Stimulated activated naive CD4-positive, alpha-beta T cell (primary cell): ENCODE data around the gene ABHD16A.

Experiments
- DNase-seq, 6 experiments: peaks; one replicate each; lab custom pipeline; 2025; lab: John Stamatoyannopoulos, UW

Gene ABHD16A

DNA sequence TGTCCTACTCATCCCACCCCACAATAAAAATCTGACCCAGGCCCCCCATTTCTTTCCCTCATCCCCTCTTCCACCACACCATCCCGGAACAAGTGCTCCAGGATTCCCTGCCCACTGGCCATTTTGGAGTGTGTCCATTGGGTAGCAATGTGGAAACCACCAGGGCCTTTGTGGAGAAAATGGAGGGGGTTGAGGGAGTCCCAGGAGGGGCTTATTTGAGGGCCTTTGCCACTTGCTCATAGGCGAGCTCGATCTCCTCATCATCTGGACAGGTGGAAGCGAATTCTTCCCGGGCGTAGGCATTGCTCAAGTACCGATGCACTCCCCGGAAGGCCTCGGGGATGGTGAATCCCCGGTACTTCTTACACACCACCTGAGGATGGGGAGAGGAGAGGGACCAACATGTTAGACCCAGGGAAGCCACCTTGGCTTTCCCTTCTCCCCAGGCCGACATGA lies 27.5 kb upstream of the ABHD16A start:
- DNase-seq: no peak

DNA sequence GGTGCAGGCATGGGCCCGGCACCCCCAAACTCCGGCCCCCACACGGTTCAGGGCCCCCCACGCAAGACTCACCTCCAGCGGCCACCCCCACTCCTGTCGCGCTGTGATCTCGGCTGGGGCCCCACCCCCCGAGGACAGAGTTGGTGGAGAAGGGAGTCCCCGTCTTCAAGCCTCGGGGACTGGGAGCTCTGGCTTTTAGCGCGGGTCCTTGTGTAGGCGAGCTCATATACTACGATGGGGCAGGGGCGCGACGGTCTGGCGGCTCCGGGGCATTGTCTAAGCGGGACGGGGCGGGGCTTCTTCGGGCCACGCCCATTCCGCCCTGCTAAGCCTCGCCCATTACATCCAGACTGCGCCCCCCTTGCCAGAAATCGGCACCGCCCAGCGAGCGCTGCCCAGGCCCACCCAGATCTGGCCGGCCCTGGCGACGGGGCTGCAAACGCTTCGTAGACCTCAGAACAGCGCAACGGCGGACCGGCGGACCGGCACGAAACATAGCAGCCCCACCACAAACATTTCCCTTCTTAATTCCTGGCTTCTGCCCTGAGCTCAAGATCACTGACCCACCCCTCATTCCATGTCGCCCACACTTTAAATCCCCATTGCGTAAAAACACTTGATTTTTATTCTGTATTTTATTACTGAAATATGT lies 27.0 kb upstream of the ABHD16A start:
- peak in 5 of 6 experiments; percentile 53 to 81 (median 68) for DNase-seq

DNA sequence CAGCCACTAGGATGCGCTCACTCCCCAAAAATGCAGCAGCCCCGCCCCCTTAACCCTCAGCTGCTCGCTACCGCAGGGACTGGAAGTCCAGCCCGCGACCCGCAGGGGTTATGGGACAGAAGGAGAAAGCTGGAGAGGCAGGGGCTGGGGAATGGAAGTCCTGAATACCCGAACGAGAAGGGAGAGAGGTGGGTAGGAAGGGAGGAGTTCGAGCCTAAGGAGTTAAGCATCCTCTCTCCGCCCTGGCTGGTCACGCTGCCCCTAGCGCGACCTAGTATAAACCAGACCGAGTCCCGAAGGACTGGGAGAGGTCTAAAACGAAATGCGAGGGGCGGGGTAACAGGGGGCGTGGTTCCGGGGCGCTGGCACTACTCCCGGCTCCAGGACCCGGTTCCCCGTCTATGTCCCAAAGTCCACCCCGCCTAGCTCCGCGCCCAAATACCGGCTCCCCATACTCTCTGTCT lies 26.4 kb upstream of the ABHD16A start:
- DNase-seq: peak; percentile 56 to 82 (median 73)

DNA sequence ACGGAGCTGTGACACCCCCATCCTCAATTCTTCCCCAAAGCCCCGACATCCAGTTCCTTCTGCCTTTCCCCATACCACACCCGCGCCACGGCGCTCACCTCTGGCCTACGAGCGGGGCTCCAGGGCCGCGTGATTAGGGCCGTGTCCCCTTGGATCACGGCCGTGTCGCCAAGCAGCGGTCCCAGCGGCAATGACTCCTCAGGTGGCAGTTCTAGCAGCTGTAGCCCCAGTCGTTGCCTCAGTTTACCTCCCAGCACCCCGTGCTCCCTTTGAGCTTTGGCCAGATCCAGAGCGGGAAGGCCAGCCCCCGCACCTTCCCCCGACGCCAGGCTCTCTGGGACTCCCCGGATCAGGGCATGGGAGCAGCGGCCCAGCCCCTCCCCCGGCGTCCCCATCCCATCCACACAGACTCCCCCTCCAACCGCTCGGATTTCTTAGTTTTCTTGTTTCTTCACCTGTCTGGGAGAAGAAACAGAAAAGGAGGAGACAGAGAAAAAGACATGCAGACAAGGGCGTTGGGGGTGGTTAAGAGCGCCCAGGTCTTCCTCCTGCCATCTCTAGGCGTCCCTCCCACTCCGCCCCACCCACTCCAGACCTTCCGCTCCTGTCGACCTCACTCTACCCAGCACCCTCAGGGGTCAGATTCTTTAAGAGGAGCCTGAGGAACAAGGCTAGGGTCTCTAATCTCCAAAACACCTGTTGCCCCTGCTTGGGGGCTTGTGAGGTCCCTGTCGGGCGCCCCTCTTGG lies 25.8 kb upstream of the ABHD16A start, which contains the start of gene DDAH2:
TSS of gene DDAH2 (minus strand) at position 533 of the 748 bp plus-strand sequence. CDS start at position 395, 138 bp downstream.
- DNase-seq: no peak

DNA sequence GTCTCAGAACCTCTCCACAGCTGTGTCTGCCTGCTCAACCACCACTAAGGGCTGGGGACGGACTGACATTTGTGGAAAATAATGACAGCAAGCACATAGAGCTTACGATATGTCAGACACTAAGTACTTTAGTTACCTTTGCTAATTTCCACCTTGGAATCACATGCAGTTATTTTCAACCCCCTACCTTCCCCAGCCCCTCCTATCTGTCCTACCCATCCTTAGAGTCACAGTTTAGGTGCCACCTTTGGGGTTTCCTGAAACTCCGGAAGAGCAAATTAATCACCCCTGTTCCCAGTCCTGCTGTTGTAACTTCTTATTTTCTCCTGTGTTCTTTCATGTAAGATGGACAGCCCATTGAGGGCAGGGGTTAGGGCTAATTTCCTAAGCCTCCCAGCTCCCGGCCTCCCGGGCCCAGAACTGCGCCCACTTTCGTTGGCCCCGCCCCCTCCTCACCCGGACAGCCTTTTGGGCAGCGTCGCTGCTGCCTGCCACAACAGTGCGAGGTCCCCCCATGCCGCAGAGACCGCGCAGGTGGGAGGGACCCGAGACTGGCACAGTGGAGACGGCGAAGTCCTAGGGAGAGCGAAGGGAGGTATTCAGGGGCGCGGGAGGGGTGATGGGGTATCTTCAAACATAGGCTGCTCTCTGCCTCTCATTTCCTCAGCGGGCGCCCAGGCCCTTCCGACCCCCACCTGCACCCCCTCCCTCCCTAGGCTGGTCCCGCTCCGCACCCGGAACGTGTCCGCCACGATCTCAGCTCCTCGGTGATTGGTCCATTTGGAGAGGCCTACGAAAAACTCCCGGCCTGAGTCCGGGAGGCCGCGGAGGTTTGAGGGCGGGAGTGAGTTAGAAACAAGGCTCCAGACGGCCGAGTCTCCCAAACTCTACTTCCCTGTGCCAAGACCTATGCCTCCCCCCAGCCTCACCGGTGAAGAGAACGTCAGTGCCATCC lies 24.9 kb upstream of the ABHD16A start:
- no peak for DNase-seq

DNA sequence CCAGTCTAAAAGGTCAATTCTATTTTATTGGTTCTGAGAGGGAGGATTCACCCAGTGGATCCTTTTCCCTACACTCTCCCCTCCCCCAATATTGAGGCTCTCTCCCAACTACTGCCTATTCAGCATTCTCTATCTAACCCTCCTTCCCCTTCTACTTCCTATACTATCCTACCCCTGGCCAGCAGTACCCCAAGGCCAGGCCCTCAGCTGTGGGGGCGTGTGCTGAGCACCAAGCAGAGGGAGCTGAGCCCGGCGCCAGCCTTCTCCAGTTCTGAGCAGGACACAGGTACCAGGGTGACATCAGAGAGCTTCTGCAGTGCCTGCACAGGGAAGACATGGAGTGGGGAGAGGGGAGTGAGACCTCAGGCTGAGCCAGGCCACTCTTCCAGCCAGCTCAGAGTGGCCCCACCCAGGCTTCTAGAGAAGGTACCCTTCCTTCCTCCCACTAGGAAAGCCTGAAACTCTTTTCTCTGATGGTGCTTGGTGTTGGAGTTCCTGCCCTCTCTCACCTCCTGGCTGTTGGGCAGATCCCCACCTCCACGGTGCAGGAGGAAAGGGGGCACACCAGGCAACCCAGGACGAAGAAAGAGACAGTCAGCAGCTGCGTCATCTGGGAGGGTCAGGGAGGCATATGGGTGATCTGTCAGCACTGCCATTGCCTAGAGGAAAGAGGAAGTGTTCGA lies 24.1 kb upstream of the ABHD16A start:
- DNase-seq: no peak

DNA sequence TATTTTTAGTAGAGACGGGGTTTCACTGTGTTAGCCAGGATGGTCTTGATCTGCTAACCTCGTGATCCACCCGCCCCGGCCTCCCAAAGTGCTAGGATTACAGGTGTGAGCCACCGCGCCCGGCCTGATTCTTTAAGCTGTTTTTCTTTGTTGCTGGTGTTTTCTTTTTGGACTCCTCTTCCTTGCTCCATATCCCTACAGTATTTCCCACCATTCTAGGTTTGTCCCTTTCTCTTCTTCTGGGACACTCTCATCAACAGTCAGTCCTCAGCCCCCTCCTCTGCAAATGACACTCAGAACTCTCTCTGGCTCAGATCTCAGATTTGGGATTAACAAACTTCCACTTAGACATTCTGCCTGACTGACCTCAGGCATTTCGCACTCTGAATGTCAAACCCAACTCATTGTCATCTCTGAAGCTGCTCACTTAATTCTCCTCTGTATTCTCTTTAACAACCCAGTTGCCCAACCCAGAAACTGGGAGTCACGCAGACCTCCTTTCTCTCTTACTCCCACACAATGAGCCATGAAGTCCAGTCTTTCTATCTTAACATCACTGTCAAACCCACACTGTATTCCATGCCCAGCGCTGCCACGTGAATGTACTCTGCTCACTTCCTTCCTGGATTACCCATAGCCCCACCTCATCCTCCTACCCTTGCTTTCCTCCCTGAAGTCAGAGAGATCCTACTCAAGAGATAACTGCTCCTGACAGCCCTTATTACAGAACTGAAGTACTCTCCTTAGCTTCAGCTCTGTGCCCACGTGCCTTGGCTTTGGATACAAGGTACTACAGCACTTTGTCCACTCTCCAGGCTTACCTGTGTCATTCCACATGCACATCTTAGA lies 22.6 kb upstream of the ABHD16A start:
- no peak for DNase-seq

DNA sequence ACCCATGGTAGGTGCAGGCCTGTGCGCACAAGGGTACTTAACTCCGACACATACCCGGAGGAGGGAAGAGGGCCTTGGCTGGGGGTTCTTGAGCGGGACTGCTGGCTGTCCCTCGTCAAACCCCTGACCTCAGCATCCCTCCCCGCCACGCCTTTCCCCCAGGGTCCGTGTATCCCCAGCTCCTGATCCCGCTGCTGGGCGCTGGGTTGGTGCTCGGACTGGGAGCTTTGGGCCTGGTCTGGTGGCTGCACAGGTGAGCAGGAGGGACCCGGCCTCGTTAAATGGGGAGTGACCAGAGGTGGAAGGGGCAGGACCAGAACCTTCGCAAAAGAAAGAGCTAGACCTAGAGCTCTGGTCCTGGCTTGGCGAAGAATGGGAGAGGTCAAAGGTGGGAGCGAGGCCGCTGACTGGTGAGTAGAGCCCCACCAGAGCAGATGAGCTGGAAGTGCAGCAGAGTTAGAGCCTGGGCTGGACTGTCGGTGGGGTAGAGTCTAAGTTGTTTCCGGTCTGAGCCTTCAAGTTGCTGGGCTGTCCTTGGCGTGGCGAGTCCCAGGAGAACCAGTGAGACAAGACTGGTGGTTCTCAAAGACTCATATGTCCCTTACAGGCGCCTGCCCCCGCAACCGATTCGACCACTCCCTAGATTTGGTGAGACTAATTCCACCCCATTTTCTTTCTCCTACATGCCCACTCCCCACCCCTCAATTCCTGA lies 21.0 kb upstream of the ABHD16A start:
- DNase-seq: no peak

DNA sequence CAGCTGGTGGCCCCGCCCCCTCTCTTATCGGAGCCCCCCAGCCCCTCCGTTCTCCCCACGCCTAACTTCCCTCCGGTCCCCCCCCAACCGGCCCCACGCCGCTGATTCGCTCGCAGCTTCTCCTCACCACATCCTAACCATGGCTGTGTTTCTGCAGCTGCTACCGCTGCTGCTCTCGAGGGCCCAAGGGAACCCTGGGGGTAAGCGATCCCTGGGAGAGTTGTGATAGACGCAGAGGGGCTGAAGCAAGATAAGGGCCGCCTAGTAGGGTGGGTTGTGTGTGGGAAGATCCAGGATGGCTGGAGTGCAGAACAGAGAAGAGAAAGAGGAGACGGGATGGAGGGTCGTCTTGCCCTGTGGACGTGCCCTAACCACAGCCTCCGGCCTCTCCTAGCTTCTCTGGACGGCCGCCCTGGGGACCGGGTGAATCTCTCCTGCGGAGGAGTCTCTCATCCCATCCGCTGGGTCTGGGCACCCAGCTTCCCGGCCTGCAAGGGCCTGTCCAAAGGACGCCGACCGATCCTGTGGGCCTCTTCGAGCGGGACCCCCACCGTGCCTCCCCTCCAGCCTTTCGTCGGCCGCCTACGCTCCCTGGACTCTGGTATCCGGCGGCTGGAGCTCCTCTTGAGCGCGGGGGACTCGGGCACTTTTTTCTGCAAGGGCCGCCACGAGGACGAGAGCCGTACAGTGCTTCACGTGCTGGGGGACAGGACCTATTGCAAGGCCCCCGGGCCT lies 20.3 kb upstream of the ABHD16A start, which contains the start of gene MPIG6B:
TSS of gene MPIG6B (plus strand) at position 129 of the 735 bp plus-strand sequence. CDS start at position 140, 11 bp downstream.
- DNase-seq: no peak

DNA sequence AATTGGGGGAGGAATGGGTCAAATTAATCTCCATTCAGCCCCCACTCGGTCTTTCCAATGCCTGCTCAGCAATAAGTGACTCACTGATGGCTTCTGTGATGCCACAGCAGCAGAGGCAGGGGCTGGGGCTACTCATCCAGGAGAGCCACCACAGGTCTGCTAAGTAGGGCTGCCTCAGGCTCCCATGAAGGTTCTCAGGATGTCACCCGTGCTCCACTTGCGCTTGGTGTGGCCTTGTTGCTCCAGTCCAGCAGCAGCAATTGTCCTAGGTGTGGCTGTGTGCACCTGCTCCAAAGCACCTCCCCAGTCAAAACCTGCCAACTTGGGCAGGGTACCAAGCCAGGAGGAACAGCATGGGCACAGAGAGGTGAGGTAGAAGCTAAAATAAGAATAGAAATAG lies 19.0 kb upstream of the ABHD16A start:
- DNase-seq: no peak

DNA sequence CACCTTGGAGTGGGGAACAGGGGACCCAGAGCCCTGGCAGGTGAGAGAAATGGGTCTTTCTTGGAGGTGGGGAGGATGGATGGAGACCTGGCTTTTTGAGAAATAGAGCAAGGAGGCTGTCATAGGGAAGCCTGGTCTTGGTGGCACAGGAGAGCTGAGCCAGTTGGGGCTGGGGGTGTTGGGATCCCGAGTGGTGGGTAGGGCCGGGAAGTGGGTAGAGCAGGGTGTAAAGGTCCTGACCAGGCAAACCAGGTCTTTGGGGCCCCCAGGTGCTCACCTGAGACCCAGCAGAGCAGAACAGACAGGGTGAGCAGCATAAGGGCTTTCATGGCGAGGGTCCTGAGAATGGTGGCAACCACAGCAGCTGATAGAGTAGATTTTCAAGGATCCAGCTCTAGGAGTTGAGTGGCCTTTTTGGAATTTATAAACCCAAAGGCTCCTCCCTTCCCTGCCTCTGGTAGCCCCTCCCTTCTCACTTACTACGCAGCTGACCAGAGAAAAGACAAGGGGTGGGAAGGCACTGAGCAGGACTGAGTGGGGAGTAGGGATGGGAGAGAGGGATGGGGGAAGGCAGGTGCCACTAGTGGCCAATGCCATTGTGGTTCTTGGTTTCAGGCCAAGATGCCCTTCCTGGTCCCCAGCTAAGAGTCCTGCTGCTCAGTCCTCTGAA lies 18.4 kb upstream of the ABHD16A start, which contains the start of gene LY6G6C:
TSS of gene LY6G6C (minus strand) at position 396 of the 670 bp plus-strand sequence. CDS start at position 329, 67 bp downstream.
- DNase-seq: no peak

DNA sequence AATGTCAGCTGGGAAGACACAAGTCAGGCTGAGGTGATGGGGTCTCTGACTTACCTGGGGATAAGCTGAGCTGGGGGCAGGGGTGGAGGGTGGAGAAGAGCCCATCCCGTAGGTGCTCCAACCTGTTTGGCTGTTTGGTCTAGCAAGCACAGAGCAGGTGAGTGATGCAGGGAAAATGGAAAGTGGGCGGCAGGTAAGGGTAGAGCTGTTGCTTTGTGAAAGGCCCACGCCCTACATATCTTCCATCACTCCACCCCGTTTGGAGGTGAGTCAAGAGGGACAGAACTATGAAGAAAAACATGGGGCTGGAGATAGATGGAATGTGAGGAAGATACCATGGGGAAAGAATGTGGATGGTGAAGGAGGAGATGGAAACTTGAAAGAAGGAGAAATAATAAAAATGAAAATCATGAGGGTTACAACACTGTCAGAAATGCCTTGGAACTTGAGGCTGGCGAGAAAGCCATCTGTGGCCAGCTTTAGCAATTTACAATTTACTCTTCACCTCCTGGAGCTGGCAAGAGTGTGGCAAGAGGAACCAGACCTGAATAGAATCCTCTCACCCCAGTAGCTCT lies 17.2 kb upstream of the ABHD16A start:
- DNase-seq: no peak

DNA sequence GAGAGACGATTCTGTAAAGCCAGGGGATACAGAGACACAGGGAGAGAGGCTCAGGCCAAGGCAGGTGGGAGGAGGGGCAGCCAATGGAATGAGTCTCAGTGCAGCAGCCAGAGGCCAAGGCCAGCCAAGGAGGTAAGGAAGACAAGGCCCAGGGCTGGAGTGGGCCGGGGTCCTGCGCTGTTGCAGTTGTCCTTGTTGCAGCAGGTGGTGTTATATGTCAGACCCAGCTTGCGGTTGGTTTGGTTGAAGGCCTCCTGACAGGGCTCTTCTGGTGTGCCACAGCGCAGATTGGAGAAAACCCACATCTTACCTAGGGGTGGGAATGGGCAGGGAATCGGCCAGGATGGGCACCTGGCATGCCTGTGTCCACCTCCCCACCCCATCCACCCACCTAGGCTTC lies 15.9 kb upstream of the ABHD16A start:
- DNase-seq: no peak

DNA sequence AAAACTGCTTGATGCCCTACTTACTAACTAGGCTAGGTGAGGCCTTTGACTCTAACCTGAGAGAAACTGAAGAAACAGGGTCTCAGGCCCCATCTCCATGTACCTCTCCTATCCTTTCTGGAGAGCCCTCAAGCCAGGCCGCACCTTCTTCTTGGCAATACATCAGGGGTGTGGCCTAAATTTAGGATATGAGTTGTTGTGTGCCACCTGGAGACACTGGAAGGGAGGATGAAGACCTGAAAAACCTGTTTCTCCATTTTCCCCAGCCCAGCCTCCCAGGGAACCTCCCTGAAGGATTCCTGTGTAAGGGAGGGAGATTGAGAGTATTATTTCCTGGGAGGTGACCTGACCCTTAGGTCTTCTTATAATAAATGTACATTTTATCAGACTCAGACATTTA lies 15.1 kb upstream of the ABHD16A start:
- DNase-seq: no peak

DNA sequence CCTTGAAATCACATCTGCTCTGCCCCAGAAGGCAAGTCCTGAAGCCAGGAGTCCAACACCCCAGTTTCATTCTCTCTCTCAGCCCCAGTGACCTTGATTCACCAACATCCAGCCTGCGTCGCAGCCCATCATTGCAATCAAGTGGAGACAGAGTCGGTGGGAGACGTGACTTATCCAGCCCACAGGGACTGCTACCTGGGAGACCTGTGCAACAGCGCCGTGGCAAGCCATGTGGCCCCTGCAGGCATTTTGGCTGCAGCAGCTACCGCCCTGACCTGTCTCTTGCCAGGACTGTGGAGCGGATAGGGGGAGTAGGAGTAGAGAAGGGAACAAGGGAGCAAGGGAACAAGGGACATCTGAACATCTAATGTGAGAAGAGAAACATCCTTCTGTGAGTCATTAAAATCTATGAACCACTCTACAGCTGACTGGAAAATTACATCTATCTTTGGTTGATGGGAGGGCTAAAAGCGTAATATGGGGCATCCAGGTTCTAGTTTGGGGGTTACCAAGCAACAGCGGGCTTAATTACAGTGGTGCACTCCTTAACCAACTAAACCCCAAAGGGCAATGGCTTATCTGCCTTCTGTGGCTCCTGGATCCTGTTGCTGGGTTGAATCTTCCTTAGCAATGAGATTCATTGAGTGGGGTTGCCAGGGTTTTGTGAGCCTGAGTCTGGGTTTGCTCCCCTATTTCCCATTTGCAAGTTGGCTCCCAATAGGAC lies 14.5 kb upstream of the ABHD16A start:
- no peak for DNase-seq

DNA sequence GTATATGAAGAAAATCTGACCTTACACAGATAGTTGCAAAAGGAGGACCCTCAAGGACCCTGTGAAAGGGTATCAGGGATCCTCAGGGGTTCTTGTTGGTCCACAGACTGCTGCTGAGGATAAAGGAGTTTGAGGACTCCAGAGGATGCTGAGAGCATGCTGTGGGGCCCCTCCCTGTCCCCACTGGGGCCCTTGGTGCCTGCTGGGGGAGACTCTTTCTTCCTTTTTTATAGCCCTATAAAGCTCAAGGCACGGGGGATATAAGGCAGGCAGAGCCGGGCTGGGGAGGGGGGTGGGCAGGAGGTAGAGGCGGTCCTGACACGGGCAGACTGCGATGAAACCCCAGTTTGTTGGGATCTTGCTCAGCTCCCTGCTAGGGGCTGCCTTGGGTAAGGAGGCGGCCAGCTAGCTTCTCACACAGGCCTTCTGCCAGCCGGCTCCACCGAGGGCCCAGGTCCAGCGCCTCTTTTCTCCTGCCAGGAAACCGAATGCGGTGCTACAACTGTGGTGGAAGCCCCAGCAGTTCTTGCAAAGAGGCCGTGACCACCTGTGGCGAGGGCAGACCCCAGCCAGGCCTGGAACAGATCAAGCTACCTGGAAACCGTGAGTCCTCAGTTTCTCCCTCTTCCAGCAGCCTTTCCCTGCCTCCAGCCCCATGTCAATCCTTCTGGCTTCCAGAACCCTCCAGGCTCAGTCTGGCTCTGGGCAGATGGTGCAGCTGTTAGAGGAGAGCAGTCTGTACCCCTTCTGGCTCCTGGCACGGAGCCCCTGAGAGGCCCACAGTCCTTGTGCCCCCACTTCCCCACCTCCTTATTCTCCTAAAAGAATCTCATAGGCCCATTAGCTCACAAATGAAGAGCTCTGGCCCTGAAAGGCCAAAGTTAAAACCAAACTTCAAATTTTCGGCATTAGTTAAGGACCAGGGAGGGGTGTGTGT lies 12.2 kb upstream of the ABHD16A start, which contains the start of gene LY6G6D:
TSS of gene LY6G6D (plus strand) at position 327 of the 937 bp plus-strand sequence. CDS start at position 335, 8 bp downstream.
- DNase-seq: no peak
